HG03442 (cell line): ENCODE measurements around the gene TRIM9.
A peak's percentile ranks its signal among the peaks of the same experiment; 100 is the strongest.
"Not testable (repeated sequence)": the region's sequence is repeated elsewhere in the genome, so short reads cannot be mapped to it uniquely, and the experiment has no call there.

ENCODE experiments used
- ATAC-seq: cut with Tn5 transposase; IDR thresholded peaks from one replicate; pipeline ENCODE4 v1.9.1; 2021; ENCODE audit warnings: mild to moderate bottlenecking, moderate library complexity; ENCODE audit not compliant: unreplicated experiment

TRIM9 gene

DNA sequence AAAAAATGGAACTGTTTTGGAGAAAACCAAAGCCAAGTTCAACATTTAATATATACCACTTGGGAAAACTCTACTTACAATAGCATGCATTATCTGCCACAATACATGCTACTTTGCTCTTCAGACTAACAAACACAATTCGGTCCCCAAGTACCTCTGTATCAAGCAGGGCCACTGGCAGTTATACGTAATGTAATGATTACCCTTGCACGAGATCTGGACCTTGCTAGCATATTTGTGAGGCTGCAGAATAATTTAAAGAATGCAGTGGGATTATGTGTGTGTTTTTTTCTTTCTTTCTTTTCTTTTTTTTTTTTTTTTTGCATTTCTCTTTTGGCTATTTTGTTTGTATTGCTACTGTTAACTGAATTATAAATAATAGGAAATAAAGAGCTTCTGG lies 127.8 kb downstream of the TRIM9 start:
- ATAC-seq, result no peak

DNA sequence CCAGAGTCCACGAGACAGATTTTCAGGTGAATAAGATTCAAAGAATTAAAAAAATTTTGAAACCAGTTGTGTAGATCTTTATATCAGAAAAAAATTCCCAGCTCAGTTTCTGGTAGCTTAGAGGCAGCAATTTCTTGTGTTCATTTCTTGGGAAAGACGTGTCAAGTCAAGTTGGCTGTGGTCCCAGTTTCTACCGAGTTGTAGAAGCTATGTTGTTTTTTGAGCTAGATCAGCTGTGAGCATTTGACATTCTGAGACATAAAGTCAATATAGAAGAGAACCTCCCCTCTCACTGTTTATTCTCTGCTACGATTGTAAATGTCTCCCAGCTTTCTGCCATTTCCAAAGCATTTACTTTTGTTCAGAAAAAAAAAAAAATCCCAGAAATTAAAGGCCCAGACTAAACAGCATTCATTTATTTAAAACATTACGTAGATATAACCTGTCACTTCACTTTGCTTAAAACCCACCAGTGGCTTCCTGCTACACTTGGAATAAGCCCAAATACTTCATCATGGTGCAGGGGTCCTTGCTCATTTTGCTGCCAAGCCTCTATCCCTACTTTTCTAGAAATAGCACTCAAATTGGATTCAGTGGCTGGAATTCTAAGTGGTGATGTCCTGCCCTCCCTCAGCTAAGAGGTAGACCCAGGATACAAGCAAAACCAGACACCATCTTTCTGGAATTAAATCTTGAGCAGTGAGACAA lies 130.1 kb downstream of the TRIM9 start:
- ATAC-seq, result no peak

DNA sequence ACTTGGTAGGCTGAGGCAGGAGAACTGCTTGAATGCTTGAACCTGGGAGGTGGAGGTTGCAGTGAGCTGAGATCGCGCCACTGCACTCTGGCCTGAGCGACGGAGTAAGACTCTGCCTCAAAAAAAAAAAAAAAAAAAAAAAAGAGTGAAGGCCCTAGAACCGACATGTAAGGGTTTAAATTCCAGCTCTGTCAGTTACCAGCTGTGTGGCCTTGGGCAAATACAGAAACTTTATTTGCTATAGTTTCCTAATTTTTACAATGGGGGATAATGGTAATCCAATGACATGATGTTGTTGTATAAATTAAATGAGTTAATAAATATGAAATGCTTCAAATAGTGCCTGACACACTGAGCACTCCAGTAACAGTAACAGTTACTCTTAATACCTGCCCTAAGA lies 131.0 kb downstream of the TRIM9 start:
- ATAC-seq, result no peak

DNA sequence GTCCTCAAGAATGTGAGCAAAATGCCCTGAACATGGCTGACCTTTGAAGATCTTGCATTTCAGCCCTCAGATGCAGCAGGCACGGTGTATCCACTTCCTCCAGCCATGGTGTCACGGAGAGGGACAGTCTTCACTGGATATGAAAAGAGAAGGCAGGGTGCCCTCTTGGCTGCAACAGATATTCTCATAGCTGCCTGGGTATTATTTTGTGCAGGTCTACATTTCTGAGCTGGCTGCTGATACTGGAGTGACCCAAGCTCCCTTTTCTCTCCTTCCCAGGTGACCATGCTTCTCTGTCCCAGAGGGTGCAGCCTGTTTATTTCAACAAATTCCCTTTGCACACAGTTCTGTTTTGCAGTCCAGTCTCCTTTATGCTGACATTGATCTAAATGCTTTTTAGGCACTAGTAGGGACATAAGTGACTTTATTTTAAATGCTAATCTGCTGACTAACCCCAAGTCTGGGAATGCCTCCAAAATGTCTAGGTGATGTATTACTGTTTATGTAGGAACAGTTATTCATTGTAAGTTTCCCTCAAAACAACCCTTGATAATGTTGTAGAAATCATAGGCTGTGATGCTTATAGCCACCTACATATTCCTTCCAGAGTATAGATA lies 133.2 kb downstream of the TRIM9 start:
- ATAC-seq, result no peak

DNA sequence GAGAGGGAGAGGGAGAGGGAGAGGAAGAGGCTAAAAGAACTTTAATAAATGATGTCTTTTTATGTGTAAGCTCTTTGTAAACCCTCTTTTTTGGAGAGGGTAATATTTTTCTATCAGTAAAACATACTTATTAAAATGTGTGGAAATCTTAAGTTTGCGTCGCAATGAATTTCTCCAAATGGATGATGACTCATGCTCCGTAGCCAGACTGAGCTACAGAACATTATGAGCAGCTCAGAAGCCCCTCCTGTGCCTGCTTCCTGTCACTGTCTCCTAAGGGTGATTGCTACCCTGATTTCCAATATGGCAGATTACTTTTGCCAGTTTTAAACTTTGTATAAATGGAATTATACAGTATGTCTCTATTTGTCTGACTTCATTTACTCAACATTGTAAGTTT lies 137.6 kb downstream of the TRIM9 start:
- ATAC-seq, result no peak

DNA sequence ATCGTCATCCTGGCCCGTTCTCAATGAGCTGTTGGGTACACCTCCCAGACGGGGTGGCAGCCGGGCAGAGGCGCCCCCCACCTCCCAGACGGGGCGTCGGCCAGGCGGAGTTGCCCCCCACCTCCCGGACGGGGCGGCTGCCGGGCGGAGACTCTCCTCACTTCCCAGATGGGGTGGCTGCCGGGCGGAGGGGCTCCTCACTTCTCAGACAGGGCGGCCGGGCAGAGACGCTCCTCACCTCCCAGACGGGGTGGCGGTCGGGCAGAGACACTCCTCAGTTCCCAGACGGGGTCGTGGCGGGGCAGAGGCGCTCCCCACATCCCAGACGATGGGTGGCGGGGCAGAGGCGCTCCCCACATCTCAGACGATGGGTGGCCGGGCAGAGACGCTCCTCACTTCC lies 138.5 kb downstream of the TRIM9 start:
- ATAC-seq, result not testable (repeated sequence)

DNA sequence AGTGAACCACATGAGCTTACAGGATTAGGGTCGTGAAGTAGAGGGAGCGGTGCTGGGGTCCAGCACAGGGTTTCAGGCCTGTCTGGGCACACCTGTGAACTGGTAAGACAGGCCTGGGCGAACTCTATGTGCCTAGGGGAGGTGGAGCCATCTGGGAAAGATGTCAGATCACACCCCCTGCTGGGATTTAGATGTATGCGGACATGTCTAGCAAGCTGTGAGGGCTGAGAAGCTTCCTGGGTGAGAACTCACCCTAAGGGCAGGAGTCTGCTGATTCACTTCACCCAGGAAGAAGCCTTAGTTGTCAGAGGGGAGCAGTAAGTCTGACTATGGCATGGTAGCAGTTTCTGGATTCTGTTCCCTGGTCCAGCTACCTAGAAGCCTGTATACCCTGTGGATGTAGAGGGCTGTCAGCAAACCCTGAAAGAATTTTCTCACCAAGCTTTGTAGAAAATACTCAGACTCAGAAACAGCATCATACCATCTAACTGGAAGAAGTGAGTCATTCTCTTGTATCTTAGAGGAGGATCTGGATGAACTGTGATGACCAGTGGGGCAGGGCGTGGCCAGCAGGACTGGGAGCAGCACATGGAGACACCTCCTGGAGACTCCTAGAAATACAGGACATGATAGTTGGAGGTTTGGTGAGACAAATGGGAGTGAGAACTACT lies 139.4 kb downstream of the TRIM9 start:
- ATAC-seq, result no peak

DNA sequence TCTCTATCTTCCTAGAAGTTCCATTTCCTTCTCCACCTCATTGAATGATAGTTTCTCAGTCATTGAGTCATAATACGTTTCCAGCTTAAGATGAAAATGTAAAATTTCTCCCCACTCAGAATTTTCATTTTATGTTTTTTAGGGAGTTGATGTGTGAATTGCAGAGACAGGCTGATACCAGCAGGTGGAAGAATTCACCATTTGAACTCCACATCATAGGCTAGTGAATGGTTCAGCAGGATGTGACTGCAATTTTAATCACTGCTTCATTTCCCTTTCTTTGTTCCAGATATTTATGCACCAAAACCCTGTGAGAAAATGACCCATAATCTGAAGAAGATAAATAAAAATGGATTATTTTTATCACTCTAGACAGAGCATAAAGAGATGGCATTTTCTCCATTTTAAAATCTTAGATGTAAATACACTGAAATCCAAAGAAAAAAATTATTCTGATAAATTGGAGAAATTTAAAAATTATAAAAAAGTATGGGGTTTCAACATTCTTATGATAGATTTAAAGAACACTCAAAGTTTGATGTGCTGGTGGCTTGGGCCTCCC lies 140.0 kb downstream of the TRIM9 start:
- no peak for ATAC-seq

DNA sequence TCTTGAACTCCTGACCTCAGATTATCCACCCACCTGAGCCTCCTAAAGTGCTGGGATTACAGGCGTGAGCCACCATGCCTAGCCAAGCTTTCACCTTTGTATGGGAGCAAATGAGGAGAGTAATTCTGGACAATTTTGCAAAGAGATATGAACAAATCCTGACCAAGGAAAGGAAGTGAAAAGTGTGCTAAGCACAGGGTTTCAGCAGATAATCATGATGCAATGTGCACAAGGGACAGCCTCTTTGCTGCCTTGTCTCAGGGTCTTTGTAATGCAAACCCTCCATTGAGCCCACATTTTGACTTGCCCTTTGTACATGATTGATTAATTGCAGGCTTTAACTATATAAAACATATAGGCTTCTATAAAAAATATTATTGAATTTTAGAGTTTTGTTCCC lies 141.4 kb downstream of the TRIM9 start:
- no peak for ATAC-seq

DNA sequence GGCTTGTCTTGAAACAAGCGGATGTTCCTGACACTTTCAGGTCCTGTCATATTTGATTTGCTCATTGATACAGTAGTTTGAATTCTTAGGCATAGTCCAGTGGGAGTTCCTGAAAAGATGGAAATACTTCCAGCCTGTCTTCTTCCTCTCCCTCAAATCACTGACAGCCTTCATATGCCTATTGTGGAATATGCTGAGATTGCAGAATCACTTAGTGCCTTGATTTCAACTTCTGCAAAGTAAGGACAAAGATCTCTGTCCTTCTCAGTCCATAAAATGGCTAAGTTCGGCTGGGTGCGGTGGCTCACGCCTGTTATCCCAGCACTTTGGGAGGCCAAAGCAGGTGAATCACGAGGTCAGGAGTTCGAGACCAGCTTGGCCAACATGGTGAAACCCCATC lies 143.9 kb downstream of the TRIM9 start:
- no peak for ATAC-seq

DNA sequence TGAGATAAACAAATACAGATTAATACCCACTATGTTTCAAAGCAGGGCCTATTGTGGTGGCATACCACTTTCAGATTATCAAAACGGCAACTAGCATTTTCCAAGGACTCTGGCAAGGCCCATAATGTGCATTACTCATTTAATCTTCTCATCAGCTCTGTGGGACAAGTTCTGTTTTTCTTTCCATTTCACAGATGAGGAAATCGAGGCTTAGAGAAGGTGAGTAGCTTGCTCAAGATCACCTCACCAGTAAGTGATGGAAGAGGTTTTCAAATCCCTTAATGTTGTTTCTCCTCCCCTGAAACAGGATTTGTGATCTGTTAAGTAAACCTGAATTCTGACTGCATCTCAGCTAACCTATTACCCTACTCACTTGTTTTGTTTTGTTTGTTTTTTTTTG lies 146.7 kb downstream of the TRIM9 start:
- ATAC-seq, result no peak

DNA sequence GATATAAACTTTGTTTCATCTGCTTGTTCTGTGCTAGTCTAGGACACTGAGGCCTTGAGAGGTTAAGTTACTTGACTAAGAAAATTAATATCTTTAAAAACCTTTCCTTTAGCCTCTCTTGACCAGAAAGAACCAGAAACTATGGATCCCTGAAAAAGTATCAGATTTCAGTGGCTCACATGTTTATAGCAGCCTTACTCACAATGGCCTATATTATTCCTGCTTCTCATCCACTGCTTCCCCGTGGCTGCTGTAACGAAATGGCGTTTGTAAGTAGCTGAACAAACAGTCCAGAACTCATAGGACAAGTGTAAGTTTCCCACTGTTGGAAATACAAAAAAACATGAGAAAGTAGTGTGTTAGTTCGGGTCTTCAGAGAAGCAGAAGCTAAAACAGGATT lies 147.5 kb downstream of the TRIM9 start:
- no peak for ATAC-seq

DNA sequence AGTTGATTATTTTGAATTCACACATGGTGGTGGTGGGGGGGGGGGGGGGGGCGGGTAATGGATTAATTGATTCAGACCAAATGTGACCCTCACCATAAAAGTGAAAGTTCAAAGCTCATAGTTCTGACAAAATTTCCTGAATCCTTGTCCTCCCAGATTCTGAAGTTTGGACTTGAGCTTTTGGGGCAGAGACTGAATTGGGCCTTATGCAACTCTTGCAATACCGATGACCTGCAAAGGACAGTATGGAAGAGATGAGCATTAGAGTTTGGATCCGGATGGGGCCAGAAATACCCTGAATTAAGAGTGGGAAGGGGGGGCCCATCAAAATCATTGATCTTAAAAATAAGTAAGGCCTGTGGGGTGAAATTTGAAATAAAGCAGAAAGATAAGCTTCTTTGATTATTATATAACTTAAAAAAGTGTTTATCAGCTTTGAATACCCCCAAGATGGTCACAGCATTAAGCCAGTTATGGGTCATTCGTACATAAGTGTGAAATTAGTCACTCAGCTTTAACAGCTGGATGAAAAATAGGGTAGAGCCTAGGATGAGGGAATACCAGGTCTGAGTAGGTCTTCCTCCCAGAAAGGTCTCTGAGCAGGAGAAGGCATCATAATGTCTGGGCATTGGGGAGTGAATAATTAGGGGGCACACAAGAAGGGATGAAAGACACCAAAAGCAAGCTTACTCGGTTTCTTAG lies 148.5 kb downstream of the TRIM9 start:
- no peak for ATAC-seq

DNA sequence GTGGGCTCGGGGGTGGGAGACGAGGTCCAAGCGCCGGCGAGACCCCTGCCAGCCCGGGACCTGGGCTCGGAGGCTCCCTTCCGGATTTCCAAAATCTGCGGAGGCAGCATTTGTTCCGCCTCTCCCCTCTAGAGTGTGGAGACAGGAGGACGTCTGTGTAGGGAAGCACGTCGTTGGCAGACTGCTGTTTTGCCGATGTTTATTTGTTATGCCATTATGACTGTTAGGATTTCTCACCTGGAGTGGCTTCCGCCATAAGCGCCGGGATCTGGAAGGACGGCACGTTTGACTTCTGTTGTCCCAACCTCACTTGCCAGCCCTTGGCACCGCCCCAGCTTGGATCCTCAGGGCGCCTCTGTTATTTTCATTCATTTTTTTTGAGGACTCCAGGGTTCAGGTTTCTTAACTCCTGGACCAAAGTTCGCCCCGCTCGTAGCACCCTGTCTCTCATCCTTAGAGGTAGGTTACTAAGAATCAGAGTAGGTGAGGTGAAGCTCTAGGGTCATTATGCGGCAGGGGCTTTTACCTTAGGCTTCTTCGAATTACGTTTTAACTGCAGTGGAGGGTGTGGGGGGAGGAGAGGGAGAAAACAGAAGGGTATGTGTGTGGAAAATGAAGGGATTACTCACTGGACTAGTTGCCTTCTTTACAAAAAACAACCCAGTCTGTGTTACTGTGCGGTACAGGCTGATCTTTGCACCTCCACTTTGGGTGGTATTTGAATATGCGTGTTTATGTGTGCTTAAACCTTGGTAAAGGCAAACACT lies 150.1 kb downstream of the TRIM9 start:
- ATAC-seq, result peak; percentile 10

DNA sequence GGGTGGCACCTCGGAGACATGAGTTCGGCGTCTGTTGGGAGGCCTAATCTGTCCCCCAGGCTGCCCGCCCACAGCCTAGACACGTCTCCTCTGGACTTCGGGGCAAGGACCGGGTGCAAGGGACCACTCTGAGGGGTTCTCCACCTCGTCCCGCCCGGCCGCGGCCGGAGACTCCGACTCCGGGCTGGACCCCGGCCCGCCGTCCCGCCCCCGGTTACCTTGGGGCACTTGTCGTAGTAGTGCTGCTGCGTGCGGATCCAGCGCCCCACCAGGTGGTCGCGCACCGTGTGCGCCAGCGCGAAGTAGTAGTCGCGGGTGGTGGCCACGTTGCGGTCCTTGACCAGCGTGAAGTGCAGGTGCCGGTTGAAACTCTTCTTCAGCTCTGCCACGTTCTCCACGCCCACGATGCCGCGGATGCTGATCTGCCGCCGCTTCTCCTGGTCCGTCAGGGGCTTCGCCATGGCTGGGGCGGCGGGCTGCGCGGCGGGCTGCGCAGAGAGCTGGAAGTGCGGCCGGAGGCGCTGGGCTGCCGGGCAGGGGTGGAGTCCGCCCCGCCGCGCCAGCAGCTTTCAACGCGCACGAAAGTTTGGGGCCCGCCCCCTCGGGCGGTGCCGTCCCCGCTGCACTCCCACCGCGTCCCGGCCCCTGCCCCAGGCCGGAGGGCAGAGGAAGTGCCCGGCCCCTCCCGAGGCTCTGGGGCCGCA lies 150.8 kb downstream of the TRIM9 start, which contains the start of gene PYGL:
Gene PYGL (minus strand): TSS at position 541 of the 704 bp plus-strand sequence. CDS start 80 bp downstream, at position 461.
- peak; percentile 67 for ATAC-seq

DNA sequence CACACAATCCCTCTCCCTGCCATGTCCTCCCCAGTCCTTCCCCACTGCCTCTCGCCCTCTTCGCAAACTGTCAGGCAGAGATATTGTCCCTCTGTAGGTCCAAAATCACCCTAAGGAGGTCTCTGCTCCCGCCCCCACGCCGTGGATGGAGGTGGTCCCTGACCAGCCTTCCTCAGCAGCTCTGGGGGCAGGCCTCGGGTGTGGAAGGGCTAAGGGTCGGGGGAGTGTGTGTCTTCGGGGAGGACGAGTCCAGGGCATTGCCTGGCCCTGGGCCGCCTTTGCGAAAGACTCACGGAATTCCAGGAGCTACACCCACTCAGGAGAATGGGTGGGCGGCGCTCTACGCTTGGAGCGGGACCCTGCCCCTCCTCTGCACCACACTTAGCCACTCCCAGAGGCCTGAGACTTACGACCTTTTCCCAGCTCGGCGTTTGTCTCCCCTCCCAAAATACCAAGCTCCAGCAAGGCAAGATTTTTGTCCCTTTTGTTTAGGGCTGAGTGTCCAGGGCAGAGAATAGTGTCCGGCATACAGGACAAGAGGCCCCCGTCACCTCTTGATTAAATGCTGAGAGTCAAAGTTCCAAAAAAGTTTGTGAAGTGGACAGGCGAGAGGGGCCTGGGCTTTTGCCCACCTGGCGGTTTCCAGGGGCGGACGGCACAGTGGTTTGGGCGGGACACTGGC lies 151.5 kb downstream of the TRIM9 start:
- no peak for ATAC-seq

DNA sequence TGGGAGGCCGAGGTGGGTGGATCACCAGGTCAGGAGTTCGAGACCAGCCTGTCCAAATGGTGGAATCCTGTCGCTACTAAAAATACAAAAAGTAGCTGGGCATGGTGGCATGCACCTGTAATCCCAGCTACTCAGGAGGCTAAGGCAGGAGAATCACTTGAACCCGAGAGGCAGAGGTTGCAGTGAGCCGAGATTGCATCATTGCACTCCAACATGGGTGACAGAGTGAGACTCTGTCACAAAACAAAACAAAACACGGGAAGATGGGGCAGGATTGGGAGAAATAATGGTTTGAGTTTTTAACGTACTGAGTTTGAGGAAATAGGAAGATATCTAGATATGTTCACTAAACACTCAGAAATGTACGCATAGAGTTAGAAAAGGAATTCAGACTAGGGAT lies 153.3 kb downstream of the TRIM9 start:
- ATAC-seq, result not testable (repeated sequence)

DNA sequence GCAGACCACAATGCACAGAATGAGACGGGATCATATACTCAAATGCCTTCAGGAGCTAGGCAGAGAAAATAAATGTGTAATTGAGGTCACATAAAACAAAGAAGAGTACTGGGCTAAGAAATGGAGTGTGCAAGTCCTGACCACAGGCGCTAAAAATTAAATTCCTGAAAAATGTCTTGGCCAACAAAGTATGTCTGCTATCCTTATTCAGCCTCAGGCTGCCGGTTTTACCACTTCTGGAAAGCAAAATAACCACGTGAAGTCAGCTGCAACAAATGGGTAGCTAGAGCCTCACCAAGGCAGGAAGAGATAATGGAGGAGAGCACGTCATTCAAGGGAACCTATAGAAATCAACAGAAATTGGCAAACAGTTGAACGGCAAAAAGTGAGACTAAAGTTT lies 153.8 kb downstream of the TRIM9 start:
- no peak for ATAC-seq

DNA sequence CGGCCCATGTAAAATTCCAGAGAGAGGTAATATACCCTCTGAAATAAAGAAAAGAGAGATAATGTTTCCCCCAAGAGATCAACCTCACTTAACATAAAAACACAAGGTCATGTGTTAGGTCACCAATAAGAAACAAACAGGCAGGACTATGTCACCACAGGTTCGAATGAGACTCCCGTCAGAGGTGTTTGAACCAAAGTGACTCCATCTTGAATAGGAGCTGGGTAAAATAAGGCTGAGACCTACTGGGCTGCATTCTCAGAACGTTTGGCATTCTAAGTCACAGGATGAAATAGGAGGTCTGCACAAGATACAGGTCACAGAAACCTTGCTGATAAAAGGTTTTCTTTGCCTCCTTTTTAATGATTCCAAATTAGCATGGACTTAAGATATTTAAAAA lies 157.1 kb downstream of the TRIM9 start:
- ATAC-seq, result no peak
